ENCODE data around the gene SEC14L3.
A peak's percentile ranks its signal among the peaks of the same experiment; 100 is the strongest.

The SEC14L3 gene

GRCh38 chr22:30441088-30441487 is 30.7 kb downstream of the SEC14L3 start:
- DNase-seq = no peak

GRCh38 chr22:30439836-30440235 is 32.0 kb downstream of the SEC14L3 start:
- no peak for DNase-seq

DNA sequence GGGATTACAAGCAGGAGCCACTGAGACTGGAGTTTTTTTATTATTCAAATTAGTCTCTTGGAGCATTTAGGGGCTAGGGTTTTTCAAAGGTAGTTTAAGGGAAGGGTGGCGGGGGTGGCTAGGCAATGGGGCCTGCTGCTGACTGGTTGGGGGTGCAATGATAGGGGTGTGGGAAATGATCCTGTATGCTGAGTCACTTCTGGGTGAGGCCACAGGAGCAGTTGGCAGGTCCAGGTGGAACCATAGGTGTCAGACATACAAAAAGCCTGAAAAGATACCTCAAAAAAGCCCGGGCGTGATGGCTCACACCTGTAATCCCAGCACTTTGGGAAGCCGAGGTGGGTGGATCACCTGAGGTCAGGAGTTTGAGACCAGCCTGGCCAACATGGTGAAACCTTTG is 32.6 kb downstream of the SEC14L3 start:
- DNase-seq = no peak

- DNase-seq = no peak
Observed at GRCh38 chr22:30438559-30438958, 33.3 kb downstream of the SEC14L3 start.

DNA sequence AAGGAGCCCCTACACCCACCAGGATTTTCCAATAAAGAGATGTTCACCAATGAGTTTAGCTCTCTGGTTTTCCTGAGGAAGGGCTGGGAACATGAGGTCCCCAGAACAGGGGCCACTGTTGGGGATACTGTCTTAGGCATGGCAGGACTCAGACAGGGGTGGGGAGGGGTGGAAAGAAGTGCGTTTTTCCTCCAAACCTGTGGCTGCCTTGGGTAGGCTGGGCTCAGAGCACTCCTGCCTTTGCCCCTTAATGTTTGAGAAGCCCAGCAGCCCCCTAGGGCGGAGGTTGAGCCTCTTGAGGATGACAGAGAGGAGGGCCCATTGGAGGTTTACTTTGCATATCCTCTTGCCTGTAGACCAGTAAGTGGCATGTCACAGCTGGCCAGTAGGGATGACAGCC is 35.6 kb downstream of the SEC14L3 start:
- DNase-seq = no peak

- no peak for DNase-seq
Observed at GRCh38 chr22:30435674-30436126, 36.1 kb downstream of the SEC14L3 start.

GRCh38 chr22:30434843-30435242 is 37.0 kb downstream of the SEC14L3 start:
- DNase-seq = no peak

DNA sequence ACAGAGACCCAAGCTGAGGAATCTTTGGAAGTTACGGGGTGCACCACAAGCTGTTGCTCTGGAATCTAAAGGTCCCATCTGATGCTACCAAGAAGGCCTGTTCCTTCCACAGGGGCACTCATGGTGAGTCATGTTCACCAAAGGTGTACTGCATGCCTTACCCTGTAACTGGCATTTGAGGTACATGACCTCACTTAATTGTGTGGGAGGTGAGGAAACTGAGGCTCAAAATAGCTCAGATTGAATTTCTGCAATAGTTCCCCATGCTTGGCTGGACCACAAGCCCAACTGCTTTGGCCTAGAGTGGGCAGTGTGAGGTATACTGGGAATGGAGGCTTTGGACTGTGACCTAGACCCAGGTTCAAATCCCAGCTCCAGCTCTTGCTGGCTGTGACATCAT is 38.0 kb downstream of the SEC14L3 start:
- DNase-seq = no peak

- DNase-seq = no peak
Observed at GRCh38 chr22:30433227-30433626, 38.6 kb downstream of the SEC14L3 start.

GRCh38 chr22:30432520-30432919 is 39.3 kb downstream of the SEC14L3 start:
- no peak for DNase-seq

DNA sequence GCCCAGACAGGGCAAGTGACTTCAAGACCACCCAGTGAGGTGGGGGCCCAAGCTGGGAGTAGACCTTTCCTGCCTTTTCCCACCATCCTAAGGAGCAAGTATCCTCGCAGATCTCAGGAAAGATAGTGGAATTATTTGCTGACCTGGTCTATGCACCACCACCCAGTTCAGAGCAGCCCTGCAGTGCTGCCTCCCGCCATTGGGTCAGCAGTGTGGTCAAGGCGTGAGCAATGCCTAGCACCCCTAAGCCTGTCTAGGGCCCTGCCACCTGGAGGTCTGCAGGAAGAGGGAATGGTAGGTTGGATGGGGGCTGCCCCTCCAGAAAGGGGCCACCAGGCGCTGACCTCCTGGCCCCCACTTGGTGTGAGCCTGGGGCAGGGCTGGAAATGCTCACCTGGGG is 39.7 kb downstream of the SEC14L3 start:
- no peak for DNase-seq

DNA sequence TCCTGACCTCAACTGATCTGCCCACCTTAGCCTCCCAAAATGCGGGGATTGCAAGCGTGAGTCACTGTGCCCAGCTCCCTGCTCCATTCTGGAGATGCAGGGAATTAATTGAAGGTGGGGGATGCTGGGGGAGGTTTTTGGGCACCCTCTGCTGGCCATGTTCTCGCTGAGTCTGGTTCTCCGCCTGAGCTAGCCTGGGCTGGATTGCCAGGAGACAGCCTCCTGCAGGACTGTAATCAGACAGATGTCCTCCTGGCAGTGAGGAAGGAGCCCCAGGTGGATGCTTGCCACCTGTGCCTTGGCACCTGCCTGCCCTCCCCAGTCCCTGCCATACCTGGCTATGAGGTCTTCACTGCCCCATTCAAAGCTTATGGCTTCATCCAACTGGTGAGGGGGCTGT is 40.9 kb downstream of the SEC14L3 start:
- DNase-seq = no peak

- no peak for DNase-seq
Observed at GRCh38 chr22:30429887-30430286, 41.9 kb downstream of the SEC14L3 start.

DNA sequence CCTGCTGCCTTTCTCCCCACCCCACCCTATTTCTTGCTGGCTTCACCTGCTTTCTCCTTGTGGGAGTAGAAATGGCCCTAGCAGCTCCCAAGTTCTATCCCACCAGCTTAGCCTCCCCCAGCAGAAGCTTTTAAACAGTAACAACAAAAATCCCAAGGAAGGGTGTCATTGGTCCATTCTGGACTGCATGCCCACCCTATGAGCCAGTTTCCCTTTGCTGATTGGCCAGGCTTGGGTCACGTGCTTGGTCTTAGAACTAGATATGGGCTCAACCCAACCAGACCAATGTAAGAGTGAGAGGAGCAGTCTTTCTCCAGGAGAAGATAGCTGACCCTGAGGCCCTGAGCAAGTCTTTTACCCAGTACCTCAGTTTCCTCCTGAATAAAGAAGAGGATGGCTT is 43.9 kb downstream of the SEC14L3 start:
- no peak for DNase-seq

GRCh38 chr22:30426388-30427353 is 45.1 kb downstream of the SEC14L3 start:
- peak; percentile 86 for DNase-seq

GRCh38 chr22:30425616-30426387 is 46.0 kb downstream of the SEC14L3 start, which contains the start of gene MTFP1:
Gene MTFP1 (plus strand): TSS chr22:30425768. CDS start chr22:30425880, 112 bp downstream.
- peak; percentile 91 for DNase-seq

DNA sequence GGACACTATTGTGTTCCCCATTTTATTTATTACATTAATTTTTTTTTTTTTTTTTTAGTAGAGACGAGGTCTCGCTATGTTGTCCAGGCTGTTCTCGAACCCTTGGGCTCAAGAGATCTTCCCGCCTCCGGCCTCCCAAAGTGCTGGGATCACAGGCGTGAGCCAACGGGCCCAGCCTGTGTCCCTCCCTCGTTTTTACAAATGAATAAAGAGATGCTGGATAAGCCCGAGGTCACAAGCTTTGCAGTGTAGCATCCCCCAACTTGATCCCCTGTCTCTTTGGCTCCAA is 46.5 kb downstream of the SEC14L3 start:
- DNase-seq = no peak

- DNase-seq = no peak
Observed at GRCh38 chr22:30424534-30425326, 47.1 kb downstream of the SEC14L3 start.

DNA sequence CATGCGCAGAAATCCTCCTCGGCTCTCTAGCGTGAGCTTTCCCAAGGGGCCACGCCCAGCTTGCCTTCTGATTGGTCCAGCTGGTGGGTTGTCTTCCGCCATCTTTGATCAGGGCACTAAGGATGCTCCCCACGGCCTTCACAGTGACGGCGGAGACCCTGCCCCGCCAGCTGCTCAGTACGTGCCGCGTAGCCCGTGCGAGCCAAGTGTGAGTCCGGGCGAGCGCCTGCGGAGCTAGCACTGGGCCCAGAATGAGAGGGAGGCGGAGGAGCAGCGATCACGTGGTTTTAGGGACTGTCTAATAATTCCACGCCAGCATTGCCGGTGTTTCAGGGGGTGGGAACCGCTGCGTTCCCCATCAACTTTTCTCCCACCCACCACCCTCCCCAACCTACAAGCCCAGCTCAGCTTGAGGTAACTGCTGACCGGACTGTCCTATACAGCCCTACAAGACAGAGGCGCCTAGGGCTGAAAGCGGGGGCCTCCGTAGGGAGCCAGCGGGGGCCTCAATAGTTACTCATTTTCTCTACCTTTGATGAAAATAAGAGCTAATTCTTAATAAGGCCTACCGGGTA is 47.8 kb downstream of the SEC14L3 start:
- DNase-seq = peak; percentile 100

DNA sequence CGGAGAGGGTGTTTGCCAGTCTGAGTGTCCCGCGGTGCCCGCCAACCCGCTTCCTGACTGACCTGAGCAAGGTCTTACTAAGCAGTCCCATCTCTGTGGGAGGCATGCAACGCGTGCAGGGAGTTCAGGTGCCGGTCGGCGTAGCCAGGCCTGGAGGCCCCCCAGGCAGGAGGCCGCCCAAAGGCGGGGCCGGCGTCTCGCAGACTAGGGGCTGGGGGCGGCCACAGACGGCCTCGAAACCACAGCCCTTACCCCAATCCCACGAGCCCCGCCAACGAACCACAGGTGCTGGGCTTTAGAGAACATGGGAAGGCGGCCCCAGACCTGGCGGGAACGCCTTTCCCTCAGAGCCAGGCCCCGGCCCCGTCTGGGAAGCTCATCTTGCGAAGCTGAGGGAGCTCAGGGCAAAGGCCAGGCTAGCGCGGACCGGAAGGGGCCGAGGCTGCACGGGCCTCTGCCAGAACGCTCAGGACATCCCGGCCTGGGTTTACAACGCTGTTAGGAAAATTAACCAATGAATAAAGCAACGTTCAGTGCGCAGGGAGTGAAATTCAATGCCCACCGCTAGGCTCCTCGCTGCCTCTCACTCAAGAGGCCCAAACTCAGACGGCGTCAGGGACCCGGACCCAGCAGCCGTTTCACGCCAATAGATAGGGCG is 48.4 kb downstream of the SEC14L3 start:
- DNase-seq = no peak

DNA sequence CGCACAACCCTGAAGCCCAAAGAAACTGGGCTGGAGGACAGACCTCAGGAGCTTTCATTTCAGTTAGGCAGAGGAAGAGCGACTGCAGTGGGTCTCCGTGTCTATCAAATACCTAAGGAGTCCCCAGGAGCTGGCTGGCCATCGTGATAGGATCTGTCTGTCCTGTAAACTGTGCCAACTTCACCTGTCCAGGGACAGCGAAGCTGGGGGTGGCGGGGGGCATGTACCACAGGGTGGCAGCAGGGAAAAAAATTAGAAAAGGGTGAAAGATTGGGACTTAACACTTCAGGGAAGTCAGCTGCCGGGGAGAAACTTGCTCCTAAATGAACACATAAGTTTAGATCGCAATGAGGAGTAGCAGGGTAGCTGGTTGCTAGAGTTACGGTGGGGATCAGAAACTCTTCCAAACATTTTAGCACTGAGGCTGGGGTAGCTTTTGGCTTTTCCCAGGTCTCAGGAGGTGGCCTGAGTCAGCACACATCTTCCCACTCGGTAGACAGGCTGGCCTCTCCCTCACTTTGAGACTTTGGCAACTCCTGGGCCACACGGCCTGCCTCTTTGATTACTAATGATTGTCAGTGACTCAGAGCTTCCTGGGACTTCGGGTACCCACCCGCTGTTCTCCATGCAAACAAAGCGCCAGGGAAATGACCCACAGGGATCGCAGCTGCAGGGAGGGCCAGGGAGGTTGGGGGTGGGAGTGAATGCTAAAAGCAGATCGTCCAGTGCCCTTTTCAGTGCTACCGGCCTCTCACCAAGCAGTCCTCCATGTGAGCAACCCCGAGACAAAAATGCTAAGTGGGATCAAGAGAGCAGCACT is 49.1 kb downstream of the SEC14L3 start:
- peak; percentile 92 for DNase-seq
